ENCODE data around the gene BEST3.

BEST3 gene

DNA sequence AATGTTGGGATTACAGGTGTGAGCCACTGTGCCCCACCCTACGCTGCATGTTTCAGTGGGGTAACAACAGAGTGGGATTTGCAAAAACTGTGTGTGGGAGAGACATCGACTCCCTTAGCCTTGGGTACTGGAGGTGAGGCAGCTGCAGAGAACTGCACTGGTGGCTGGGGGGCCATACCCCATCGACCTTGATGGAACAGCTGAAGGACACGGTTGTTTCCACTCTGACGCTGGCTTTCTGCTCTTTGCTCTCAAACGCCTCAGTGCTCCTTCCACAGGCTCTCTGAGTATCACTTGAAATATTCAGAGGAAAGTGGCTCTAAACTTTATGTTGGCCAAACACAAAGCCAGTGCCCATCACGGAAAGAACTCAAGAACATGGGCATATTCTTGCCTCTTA lies 57.6 kb downstream of the BEST3 start:
- TF ChIP-seq EZH2 (optimal IDR thresholded peaks at IDR 0.05; ENCODE audit: low read depth, low read length) = no peak
- TF ChIP-seq CTCF (IDR thresholded peaks at IDR 0.05; ENCODE audit: low read length) = no peak
- TF ChIP-seq EZH2phosphoT487 (IDR thresholded peaks at IDR 0.05; ENCODE audit: low read length) = no peak
- H4K20me1 ChIP-seq (ENCODE audit: insufficient read depth, low read length) = no peaks in the 10 kb centered on the region
- H3K27ac ChIP-seq (ENCODE audit: low read length) = no peak overlapping the region
- H3K9me3 ChIP-seq (replicated peaks; ENCODE audit: insufficient read depth, low read length) = no peaks in the 10 kb centered on the region
- no peaks in the 10 kb centered on the region for H3K4me1 ChIP-seq (ENCODE audit: low read length)
- no peak overlapping the region for H3K4me3 ChIP-seq (ENCODE audit: low read length)
- H3K79me2 ChIP-seq (ENCODE audit: low read length) = no peaks in the 10 kb centered on the region
- H3K4me2 ChIP-seq (ENCODE audit: low read depth, low read length) = no peak overlapping the region
- no peak overlapping the region for H3K9ac ChIP-seq (ENCODE audit: low read length)
- no peak for DNase-seq
- H3K36me3 ChIP-seq (replicated peaks; ENCODE audit: insufficient read depth, low read length) = no peaks in the 10 kb centered on the region
- H3F3A ChIP-seq (ENCODE audit: insufficient read depth, low read length) = no peaks in the 10 kb centered on the region
- no peak overlapping the region for H2AFZ ChIP-seq (ENCODE audit: low read length)
- H3K27me3 ChIP-seq (replicated peaks; ENCODE audit: insufficient read depth, low read length) = no peaks in the 10 kb centered on the region
- H3K9me2 ChIP-seq (replicated peaks; ENCODE audit: insufficient read depth, low read length) = no peaks in the 10 kb centered on the region

GRCh38 chr12:69639400-69640016 lies 59.6 kb downstream of the BEST3 start:
- DNase-seq = peak; percentile 73
- no peaks in the 10 kb centered on the region for H3F3A ChIP-seq (ENCODE audit: insufficient read depth, low read length)
- H3K79me2 ChIP-seq (ENCODE audit: low read length) = no peaks in the 10 kb centered on the region
- no peaks in the 10 kb centered on the region for H3K9me2 ChIP-seq (replicated peaks; ENCODE audit: insufficient read depth, low read length)
- TF ChIP-seq CTCF (IDR thresholded peaks at IDR 0.05; ENCODE audit: low read length) (peak; percentile 91), EZH2phosphoT487 (IDR thresholded peaks at IDR 0.05; ENCODE audit: low read length) (no peak)
- H3K9me3 ChIP-seq (replicated peaks; ENCODE audit: insufficient read depth, low read length) = no peaks in the 10 kb centered on the region
- no peak overlapping the region for H3K4me3 ChIP-seq (ENCODE audit: low read length)
- no peak overlapping the region for H3K9ac ChIP-seq (ENCODE audit: low read length)
- H3K27me3 ChIP-seq (replicated peaks; ENCODE audit: insufficient read depth, low read length) = no peaks in the 10 kb centered on the region
- H3K4me1 ChIP-seq (ENCODE audit: low read length) = no peaks in the 10 kb centered on the region
- H3K4me2 ChIP-seq (ENCODE audit: low read depth, low read length) = no peak overlapping the region
- no peaks in the 10 kb centered on the region for H3K36me3 ChIP-seq (replicated peaks; ENCODE audit: insufficient read depth, low read length)
- H4K20me1 ChIP-seq (ENCODE audit: insufficient read depth, low read length) = no peaks in the 10 kb centered on the region
- H2AFZ ChIP-seq (ENCODE audit: low read length) = no peak overlapping the region
- no peak overlapping the region for H3K27ac ChIP-seq (ENCODE audit: low read length)

GRCh38 chr12:69633061-69633460 lies 66.0 kb downstream of the BEST3 start:
- TF ChIP-seq EZH2phosphoT487 (IDR thresholded peaks at IDR 0.05; ENCODE audit: low read length) (no peak), CTCF (IDR thresholded peaks at IDR 0.05; ENCODE audit: low read length) (peak; percentile 38)
- H3K27ac ChIP-seq (ENCODE audit: low read length) = no peak overlapping the region

More at GRCh38 chr12:69633061-69633460, 66.0 kb downstream of the BEST3 start:
- H3F3A ChIP-seq (ENCODE audit: insufficient read depth, low read length) = no peaks in the 10 kb centered on the region
- H3K9ac ChIP-seq (ENCODE audit: low read length) = no peak overlapping the region
- H3K9me3 ChIP-seq (replicated peaks; ENCODE audit: insufficient read depth, low read length) = no peaks in the 10 kb centered on the region
- DNase-seq = no peak
- no peak overlapping the region for H3K4me3 ChIP-seq (ENCODE audit: low read length)
- no peaks in the 10 kb centered on the region for H3K36me3 ChIP-seq (replicated peaks; ENCODE audit: insufficient read depth, low read length)
- no peak overlapping the region for H2AFZ ChIP-seq (ENCODE audit: low read length)
- H3K27me3 ChIP-seq (replicated peaks; ENCODE audit: insufficient read depth, low read length) = no peaks in the 10 kb centered on the region
- H3K4me1 ChIP-seq (ENCODE audit: low read length) = no peaks in the 10 kb centered on the region
- no peaks in the 10 kb centered on the region for H3K79me2 ChIP-seq (ENCODE audit: low read length)
- H3K4me2 ChIP-seq (ENCODE audit: low read depth, low read length) = no peak overlapping the region
- no peaks in the 10 kb centered on the region for H3K9me2 ChIP-seq (replicated peaks; ENCODE audit: insufficient read depth, low read length)
- no peaks in the 10 kb centered on the region for H4K20me1 ChIP-seq (ENCODE audit: insufficient read depth, low read length)

Data from MM.1S (cell line).